ENCODE data around the gene DPM3.

DPM3 gene

DNA sequence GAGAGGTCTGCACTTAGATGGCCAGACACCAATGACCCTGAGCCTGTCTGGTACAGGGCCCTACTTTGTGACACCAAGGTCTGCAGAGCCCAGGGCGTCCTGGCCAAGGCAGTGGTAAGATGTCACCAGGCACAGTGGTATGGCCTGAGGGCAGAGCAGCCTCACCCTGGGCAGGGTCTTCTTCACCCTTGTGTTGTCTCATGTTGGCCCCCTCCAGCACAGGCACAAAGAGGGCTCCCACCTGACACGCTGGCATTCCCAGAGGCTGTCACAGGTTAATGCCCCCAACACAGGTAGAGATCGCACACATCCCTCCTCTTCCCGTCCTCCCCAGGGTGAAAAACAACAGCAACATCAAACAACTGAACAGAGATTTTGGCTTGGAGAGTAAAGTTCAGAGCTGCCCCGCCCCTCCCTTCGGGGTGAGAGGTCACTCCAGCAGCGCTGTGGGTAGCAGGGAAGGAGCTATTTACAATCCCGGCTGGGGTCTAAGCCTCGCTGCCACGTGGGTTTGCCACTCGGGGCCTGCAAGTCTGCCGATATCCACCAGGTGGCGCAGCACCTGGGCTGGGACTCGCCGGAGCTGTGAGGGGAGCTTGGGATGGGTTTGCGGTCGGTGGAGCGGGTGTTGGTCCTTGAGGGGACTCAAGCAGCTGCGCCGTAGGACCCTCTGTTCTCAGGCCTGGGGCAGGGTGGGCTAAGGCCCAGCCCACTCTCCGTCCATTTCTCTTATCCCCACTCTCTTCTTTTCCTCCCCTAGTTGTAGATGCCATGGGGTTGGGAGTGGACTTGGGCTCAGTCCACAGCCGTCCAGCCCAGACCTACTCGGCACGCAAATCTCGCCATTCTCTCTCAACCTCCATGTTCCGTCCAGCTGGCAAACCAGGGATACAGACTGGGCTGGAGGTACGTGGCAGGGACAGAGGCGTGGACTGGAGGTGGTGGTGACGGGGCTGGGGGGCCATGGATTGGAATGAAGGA, 49.0 kb downstream of the DPM3 start:
- DNase-seq: peak; percentile 20

Data from kidney glomerular epithelial cell (primary cell).